NK-92 (cell line): ENCODE data around the gene REC8.
"Not testable (repeated sequence)": the region's sequence is repeated elsewhere in the genome, so short reads cannot be mapped to it uniquely, and the experiment has no call there.

Experiments used
- DNase-seq: peaks from one replicate; lab custom pipeline; 2025; ENCODE audit not compliant: unreplicated experiment; lab: John Stamatoyannopoulos, UW

Gene REC8

DNA sequence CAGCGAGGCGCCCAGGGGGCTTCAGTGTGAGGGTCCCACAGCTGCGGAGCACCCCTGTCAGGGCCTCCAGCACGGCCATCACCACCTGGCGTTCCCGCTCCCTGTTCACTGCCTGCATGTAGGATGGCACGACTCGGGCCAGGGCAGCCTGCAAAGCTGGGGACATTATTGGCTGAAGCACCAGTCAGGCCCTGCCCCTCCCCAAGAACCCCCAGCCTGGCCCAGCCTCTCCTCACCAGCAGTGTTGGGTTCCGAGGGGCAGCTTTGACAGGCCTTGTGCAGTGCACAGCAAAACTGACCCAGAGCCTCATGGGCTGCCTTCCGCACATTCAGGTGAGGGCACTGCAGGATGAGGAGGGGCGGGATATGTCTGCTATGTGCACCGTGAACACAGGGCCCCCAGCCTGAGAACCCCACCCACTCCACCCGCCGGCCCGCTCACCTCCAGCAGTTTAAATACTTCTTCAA is 11.2 kb downstream of the REC8 start:
- DNase-seq, result no peak

DNA sequence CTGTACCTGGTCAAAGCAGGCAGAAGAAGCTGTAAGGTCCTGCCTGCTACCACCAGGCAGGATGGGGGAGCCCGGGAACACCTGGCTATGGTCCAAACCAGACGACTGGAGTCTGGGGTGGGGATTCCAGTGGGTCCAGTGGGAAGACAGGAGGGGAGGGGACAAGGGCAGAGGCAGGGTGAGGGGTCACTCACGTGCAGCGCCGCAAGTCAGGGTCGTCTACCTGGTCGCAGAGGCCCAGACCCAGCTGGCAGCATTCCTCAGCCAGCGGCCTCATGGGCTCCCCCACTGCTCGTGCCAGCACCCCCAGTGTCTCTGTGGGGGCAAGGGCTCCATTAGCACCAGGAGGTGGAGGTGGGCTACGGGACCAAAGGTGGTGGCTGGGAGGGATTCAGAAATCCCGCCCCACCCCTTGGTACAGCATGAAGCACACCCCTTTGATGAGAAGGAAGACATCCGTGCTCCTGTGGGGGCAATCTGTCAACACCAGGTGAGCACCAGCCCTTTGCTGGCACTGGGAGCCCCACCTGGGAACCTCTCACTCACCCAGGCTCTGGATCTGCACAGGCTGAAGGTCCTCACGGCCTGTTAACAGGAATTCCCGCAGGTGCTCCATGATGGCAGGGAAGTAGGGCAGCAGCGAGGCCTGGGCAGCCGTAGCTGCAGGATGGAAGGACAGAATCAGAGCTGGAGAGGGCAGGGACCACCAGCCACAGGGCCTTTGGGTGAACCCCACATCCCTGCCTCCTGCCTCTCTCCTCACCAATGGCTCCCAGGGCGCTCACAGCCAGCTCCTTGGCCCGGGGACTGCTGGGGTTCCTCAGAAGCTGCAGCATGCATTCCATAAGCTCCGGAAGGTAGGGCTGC is 12.5 kb downstream of the REC8 start:
- no peak for DNase-seq

DNA sequence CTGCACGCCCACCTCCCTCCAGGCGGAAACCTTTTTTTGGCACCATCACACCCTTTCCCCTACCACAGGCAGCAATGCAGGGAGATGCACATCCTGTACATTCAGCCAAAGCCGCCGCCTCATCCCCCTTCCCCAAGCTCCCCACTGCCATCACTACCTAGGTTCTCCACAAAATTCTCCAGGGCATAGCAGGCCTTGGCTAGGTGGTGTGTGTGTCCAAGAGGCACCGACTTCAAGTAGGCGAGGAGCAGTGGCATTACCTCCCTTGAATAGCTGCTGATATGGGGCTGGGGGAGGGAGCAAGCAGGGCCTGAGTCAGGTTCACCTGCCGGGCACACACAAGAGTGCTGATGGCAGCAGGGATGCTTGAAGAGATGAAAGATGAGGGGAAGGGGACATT is 13.1 kb downstream of the REC8 start:
- DNase-seq, result no peak

DNA sequence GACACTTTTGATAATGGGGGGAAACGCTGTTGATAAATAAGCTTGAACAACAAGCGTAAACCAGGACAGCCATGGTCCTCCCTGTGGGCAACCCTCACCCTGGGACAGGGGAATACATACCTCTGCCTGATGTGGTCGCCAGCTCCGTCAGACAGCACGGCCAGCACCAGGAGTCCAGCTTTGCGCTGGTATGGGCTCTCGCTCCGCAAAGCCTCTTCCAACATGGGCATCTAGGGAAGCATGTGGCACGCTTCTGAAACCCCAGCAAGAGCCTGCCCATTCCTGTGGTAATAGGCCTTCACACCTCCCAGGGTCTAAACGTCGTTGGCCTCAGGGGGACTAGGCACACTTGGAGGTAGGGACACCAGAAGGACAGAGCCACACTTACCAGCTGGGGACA is 13.9 kb downstream of the REC8 start:
- DNase-seq, result no peak

DNA sequence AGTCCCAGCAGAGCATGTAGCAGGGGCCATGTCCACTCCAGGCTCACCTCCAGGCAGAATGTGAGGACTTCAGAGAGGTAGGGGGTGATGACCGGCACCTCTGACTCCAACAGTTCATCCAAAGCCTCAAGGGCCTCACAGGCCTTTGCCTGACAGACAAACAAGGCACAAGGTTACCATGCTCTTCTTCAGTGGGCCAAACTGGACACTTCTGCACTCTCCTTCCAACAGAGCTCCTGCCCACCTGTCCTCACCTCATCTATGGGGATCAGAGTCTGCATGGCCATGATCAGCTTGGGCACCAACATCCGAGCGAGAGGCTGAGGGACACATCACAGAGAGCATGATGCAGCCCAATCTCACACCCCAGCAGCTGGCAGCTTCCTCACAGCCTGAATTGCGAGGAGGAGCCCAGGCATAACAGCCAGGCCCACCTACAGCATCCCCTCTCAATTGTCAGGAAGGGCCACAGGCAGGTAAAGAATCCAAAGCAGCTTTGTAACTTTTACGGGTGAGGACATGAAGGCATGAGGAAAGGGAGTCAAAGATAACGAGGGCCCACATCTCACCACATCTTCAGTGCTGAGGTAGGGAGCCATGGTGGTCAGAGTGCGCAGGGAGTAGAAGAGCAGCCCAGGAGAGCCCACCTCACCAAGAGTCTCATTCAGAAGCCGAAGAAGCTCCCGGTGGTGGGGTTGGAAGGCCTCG is 15.1 kb downstream of the REC8 start:
- no peak for DNase-seq

DNA sequence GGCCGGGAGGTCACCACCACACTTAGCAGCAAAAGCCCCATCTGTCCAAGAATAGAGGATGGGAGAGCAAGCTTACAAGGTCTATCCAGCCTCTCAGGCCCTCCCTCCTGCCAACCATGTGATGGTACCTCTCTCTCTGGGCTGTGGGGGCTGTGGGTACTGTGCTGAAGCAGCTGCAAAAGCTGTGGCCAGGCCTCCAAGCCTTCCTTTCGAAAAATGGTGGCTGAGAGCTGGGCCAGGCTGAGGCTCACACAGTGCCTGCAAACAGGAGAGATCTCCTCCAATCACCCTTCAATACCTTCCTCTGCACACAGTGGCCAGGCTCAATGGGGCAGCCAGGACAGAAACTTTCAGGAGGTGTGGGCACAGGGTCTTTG is 15.6 kb downstream of the REC8 start:
- DNase-seq, result no peak

DNA sequence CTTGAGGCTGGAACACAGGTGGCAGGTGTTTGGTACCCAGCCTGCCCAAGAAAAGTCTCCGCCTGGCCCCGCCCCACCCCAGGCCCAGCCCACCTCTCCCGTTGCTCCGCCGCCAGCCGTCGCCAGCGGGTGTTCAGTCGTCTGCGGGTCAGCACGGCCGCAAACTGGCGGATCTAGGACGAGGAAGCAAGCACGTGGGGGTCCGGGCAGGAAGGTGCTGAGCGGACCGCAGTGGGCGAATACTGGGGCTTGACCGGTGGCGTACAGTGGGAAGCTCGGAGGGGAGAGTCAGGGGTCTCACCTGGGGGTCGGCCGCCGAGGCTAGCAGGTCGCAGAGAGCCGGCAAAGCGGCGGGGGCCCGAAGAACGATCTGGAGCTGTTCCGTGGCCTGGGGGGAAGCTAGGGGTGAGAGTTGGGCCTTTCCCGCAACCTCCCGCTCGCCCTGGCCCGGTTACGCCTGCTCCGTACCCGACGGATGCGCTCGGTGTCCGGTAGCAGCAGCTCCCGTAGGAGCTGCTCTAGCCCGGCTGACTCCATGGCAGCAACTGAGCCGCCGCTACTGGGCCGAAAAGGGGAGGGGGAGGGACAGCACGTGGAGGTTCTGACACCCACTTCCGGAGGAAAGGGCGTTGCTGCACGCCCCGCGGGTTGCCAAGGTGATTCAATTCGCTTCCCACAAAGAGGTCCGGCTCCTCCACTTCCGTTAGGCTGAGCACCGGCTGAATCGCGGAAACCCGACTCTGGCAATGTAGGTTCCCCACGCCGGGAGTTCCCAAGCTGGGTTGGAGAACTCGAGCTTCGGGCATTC is 16.6 kb downstream of the REC8 start, which contains the start of gene IPO4:
TSS of gene IPO4 (minus strand) at position 566 of the 808 bp plus-strand sequence. CDS start at position 537, 29 bp downstream.
- DNase-seq, result peak; percentile 74

DNA sequence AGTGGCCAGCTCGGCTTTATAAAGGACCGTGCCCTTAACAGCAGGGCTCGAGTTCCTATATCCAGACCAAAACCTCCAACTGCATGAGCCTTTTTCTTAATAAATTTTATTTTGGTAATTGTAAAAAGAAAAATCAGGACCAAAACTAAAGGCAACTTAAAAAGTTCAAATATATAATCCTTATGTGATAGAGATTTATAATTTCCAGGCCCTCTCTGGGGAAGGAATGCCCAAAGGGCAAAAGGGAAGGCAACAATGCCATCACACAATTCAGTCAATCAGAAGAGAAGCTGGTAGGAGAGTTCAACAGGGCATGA is 17.1 kb downstream of the REC8 start:
- no peak for DNase-seq

DNA sequence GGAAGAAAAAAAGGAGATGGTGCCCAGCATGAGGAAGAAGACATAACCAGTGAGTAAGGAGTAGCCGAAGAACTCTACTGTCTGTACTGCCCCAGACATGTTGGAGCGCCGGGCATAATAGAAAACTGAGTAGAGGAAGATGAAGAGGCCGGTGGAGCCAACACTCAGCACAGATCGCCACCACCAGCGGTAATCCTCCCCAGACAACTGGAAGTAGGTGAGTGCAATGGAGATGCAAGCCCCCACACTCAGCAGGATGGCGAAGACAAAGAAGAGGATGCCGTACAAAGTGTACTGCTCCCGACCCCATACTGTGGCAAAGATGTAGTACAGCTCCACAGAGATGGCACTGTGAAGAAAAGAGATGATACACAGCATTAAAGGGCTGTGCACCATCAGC is 17.6 kb downstream of the REC8 start:
- DNase-seq, result no peak

DNA sequence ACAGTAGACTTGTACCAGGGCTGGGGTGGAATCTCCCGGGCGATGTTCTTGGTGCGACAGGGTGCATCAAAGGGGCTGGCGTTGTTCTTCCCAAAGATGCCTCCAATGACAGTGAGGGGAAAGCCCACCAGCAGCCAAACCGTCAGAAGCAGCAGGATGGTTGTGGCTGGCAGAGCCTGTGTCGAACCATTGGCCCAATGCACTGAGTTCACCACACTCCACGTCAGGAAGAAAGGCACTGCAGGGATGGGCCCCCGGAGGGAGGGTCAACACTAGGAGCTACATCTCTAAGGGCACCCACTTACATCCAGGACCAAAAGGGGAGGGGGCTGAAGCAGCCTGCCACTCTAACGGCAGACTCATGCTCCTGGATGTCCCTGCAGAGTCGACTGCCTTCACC is 18.5 kb downstream of the REC8 start:
- no peak for DNase-seq

DNA sequence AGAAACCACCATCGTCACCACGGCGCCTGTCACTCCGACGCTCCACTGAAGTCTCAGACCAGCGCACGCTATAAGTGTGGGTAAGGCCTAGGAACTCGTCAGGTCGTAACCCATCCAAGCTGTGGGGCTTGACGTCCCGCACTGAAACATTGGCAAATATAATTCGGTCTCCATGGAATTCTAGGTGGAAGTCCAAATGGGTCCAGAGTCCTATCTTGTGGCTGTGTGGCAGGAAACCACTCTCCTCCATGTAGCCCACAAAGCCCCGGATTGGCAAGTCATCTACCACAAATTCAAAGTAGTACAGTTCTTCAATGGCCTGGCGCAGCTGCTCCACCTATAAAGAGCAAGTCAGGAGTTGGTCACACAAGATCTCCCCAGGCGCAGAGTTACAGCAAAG is 21.1 kb downstream of the REC8 start:
- DNase-seq, result no peak

DNA sequence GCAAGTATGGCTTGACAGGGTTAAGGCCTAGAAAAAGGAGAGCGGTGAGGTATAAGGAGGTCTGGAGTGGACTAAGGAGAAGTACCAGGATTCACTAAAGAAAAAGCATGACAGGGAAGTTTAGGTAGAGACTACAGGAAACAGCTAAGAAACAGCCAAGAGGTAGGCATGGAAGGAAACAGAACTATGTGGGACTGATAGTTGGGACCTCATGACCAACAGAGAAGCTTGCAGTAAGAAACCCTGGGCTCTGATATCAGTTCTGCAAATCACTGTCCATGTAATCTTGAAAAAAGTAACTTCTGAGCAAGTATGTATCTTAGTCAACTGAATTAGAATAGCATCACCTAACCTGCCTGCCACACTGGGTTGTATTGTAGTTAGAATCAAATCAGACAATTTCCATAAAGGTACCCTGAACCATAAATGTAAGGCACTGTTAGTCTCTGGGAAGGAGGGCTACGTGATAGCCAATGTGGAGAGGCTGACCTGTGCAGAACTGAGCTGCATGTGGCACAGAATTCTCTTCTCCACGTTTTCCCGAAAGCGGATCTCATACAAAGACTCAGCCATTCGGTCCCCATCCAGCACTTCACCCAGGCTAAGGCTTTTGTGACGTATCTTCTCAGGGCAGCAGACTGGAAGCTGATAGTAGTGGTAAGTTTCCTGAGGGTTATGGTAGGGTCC is 22.4 kb downstream of the REC8 start:
- DNase-seq, result no peak

DNA sequence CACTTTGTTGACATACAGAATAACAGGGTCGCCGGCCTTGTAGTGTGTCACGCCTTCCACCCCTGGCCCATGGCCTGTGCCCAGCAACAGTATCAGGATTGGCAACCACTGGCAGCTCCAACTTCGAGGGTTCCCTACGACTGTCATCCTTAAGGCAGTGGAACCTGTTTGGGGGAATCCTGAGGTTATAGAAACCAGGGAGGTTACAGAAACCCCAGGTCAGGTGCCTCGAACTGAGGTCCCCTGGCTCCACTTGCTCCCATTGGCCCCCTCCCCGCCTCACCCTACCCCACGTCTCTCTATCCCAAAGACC is 22.9 kb downstream of the REC8 start:
- no peak for DNase-seq

DNA sequence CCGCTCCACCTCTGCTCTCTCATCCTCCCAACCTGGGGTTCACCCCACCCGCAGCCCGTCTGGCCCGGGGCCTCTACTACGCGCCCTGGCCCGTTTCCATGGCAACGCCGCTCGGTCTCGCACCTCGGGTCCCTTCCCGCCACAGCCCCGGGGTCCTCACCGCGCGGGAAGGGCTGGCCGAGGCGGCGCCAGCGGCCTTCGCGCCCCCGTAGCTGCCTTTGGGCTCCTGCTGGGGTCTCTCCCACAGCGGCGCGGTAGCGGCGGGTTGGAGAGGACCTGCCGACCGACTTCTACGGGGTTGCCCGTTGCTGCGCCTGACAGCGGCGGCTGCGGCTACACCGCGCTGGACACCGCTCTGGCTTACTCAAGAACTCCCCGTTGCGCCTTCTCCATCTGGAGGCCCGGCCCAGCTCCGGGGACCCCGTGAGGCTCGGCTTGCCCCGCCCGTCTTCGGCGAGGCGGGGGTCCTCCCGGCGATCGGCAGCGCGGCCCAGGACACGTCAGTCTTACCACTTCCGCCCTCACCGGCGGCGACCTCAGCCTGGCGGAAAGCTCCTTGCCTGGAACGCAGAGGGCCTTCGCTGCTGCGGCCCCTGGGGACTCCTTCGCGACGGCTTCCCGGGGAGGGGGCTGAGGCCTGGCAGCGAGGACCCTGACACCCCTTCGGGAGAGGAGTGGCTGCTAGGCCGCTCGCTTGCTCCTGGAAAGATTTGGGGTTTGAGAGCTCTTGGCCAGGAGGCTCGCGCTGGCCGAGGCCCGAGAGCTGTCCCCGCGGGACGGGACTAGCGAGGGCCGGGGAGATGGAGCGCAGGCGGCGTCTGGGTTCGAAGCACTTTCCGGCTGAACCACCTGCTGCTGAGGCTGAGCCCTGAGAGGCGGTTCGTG is 23.5 kb downstream of the REC8 start, which contains the start of gene TM9SF1:
TSS of gene TM9SF1 (minus strand) at position 256 of the 885 bp plus-strand sequence. CDS start 422 bp downstream, outside the sequence.
- DNase-seq, result peak; percentile 33

DNA sequence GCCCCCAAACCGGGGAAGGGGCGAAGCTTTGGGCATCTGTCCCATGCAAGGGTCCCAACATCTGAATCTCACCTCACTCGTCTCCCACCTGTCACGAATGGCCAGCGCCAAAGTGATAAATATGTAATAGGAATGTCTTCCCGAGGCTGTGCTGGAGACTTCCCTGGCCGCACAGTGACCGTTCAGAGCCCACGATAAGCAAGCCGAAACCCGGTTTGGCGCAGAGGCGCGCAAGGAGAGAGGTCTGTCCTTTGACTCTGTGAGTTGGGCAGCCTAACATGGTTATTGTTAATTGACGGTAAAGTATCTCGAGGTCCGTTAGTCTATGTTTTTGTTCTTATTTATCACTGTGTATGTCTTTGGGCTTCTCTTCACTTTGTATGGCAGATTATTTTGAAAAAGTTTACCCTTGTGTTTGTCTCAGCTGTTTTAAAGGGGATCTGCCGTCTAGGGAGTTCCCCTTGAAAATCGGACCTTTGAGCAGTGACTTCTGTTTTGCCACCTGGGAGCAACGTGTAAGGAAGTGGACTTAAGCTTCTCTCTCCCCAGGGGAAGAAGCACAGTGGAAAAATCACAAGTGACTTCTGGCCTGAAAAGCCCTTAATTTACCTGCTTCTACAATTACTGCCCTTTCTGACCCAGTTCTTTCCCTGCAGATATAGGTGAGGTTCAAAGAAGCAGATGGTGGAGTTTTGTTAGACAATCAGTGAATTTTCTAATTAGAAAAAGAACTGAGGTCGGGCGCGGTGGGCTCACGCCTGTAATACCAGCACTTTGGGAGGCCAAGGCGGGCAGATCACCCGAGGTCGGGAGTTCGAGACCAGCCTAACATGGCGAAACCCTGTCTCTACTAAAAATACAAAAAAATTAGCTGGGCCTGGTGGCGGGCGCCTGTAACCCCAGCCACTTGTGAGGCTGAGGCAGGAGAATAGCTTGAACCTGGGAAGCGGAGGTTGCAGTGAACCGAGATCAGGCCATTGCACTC is 24.5 kb downstream of the REC8 start:
- no peak for DNase-seq

DNA sequence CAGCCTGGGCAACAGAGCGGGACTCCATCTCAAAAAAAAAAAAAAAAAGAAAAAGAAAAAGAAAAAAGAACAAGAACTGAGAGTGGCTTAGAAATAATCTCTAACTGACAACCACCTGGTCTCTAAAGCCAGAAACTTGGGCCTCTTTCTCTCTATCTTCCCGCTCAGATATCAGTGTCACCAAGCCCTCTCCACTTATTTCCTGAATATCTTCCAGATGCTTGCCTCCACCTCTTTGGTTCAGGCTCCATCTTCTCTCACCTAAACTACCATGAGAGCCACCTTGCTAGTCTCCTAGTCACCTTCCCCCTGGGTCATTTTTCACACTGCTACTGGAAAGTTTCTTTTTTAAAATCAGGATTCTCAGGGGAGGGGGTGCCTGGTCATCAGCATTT is 25.2 kb downstream of the REC8 start:
- DNase-seq, result no peak

DNA sequence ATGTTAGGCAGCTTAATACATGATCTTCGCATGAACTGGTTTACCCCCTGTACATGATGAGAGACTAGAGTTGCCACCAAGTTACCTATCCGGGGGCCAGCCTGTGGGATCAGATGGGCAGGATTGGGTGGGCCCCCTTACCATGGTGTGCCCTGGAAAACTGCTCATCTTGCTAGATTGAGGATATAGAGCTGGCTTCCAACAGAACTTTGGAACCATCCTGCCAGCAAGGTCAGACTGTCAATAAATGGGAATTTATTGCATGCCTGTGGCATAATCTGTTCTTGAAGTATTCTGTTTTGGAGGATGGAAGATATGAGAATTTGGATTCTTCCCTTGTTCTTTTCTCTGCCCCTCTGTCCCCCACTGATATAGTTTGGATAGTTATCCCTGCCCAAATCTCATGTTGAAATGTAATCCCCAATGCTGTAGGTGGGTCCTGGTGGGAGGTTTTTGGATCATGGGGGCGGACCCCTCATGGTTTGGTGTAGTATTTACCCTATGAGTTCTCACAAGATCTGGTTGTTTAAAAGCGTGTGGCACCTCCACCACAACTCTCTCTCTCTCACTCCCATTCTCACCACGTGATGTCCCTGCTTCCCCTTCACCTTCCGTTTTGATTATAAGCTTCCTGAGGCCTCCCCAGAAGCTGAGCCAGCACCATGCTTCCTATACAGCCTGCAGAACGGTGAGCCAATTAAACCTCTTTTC is 27.1 kb downstream of the REC8 start:
- no peak for DNase-seq

DNA sequence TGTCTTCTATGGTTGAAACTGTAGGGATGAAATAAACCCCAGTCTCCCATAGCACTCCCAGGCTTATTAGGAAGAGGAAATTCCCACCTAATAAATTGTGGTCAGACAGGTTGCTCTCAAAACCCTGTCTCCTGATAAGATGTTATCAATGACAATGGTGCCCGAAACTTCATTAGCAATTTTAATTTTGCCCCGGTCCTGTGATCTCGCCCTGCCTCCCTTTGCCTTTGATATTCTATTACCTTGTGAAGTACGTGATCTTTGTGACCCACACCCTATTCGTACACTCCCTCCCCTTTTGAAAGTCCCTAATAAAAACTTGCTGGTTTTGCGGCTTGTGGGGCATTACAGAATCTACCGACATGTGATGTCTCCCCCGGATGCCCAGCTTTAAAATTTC is 30.7 kb downstream of the REC8 start:
- DNase-seq, result not testable (repeated sequence)
